Measurements from ENCODE around the gene CARMIL1. TPM values are rescaled to one million over a fixed set of nuclear protein-coding genes. Genes with fewer than 3 reads are reported as not detected.

Gene CARMIL1
- total RNA-seq, 1 donor from 2014 or later: 8.4 TPM

- no peak overlapping the region for H3K4me3 ChIP-seq
- peaks cover 35% of the 10 kb centered on the region for H3K4me1 ChIP-seq
- DNase-seq: no peak
- H3K27me3 ChIP-seq (ENCODE audit: low read depth): no peaks in the 10 kb centered on the region
- no peak for TF ChIP-seq CTCF (IDR thresholded peaks at IDR 0.05; ENCODE audit: borderline replicate concordance)
- intact Hi-C loops (cut with micrococcal nuclease): no loop called here
- no peak overlapping the region for H3K27ac ChIP-seq (replicated peaks)
- no peaks in the 10 kb centered on the region for H3K9me3 ChIP-seq (replicated peaks)
- no peaks in the 10 kb centered on the region for H3K36me3 ChIP-seq
Observed at GRCh38 chr6:25366903-25367545, 87.8 kb downstream of the CARMIL1 start.

GRCh38 chr6:25369036-25369432, 89.9 kb downstream of the CARMIL1 start:
- intact Hi-C loops (cut with micrococcal nuclease): no loop called here
- H3K4me3 ChIP-seq: no peak overlapping the region

GRCh38 chr6:25369433-25370177, 90.4 kb downstream of the CARMIL1 start:
- Histone ChIP-seq H3K36me3 (no peaks in the 10 kb centered on the region), H3K4me1 (peaks cover 35% of the 10 kb centered on the region), H3K4me3 (no peak overlapping the region), H3K27me3 (ENCODE audit: low read depth) (no peaks in the 10 kb centered on the region), H3K27ac (replicated peaks) (peak overlapping the region; percentile 54), H3K9me3 (replicated peaks) (peaks cover 2% of the 10 kb centered on the region)
- no peak for DNase-seq
- intact Hi-C loops (cut with micrococcal nuclease): no loop called here
- TF ChIP-seq CTCF (IDR thresholded peaks at IDR 0.05; ENCODE audit: borderline replicate concordance): no peak

More at GRCh38 chr6:25369036-25369432, 89.9 kb downstream of the CARMIL1 start:
- TF ChIP-seq CTCF (IDR thresholded peaks at IDR 0.05; ENCODE audit: borderline replicate concordance): no peak
- H3K9me3 ChIP-seq (replicated peaks): no peaks in the 10 kb centered on the region
- H3K27me3 ChIP-seq (ENCODE audit: low read depth): no peaks in the 10 kb centered on the region
- H3K27ac ChIP-seq (replicated peaks): peak overlapping the region; percentile 54
- H3K4me1 ChIP-seq: peaks cover 35% of the 10 kb centered on the region
- no peaks in the 10 kb centered on the region for H3K36me3 ChIP-seq
- peak; percentile 31 for DNase-seq

GRCh38 chr6:25370178-25371036, 91.2 kb downstream of the CARMIL1 start:
- H3K27ac ChIP-seq (replicated peaks): no peak overlapping the region
- H3K4me1 ChIP-seq: peaks cover 35% of the 10 kb centered on the region
- no peaks in the 10 kb centered on the region for H3K36me3 ChIP-seq
- H3K27me3 ChIP-seq (ENCODE audit: low read depth): no peaks in the 10 kb centered on the region
- intact Hi-C loops (cut with micrococcal nuclease): no loop called here
- no peak for DNase-seq
- TF ChIP-seq CTCF (IDR thresholded peaks at IDR 0.05; ENCODE audit: borderline replicate concordance): no peak
- H3K9me3 ChIP-seq (replicated peaks): peaks cover 10% of the 10 kb centered on the region
- H3K4me3 ChIP-seq: no peak overlapping the region

- Histone ChIP-seq H3K36me3 (no peaks in the 10 kb centered on the region), H3K27me3 (ENCODE audit: low read depth) (no peaks in the 10 kb centered on the region), H3K4me3 (no peak overlapping the region), H3K9me3 (replicated peaks) (peaks cover 14% of the 10 kb centered on the region), H3K4me1 (peaks cover 35% of the 10 kb centered on the region), H3K27ac (replicated peaks) (no peak overlapping the region)
- no peak for TF ChIP-seq CTCF (IDR thresholded peaks at IDR 0.05; ENCODE audit: borderline replicate concordance)
- no peak for DNase-seq
- intact Hi-C loops (cut with micrococcal nuclease): no loop called here
Observed at GRCh38 chr6:25371037-25371347, 91.8 kb downstream of the CARMIL1 start.

All from left ventricle myocardium inferior (tissue), 1 donor.